SU-DHL-6 (cell line): ENCODE data around the gene ANKRD44.

Experiments used
- CTCF ChIP-seq: fragments of 200-600 bp; sonication (generic); IDR thresholded peaks from one replicate; pipeline ENCODE4 v1.5.1; 2017; ENCODE audit warnings: antibody characterized with exemption, mild to moderate bottlenecking, low read length, moderate library complexity; ENCODE audit not compliant: insufficient read depth, poor library complexity, severe bottlenecking
- EZH2phosphoT487 ChIP-seq: fragments of 200-600 bp; sonication (generic), shearing (Covaris generic); conservative IDR thresholded peaks from 2 replicates; pipeline ENCODE4 v1.6.1; 2018; ENCODE audit warnings: mild to moderate bottlenecking, antibody characterized with exemption, low read length, moderate library complexity, mixed read lengths

DNA sequence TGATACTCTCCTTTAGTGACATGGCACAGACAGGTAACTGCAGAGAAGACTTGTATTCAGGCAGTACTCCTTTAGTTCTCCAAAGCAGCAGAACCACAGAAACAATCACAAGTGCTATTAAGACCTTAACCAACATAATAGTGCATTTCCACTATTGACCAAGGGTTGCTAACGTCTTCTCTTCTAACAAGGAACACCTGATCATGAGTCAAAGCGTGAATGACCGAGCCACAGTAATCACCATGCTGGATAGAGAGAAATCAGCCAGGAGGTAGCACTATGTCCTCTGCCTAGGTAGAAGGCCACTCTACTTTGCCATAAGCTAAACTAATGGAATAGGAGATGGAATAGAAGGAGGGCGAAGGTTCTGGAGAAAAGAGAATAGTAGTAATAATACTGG, 161.0 kb downstream of the ANKRD44 start:
- TF ChIP-seq CTCF: no peak
- no peak for TF ChIP-seq EZH2phosphoT487
